HG03060 (cell line): ENCODE measurements around the gene MALT1.
"Not testable (repeated sequence)": the region's sequence is repeated elsewhere in the genome, so short reads cannot be mapped to it uniquely, and the experiment has no call there.

Experiments
- ATAC-seq: cut with Tn5 transposase; IDR thresholded peaks from one replicate; pipeline ENCODE4 v1.9.1; 2021; ENCODE audit warnings: low read depth, moderate number of reproducible peaks; ENCODE audit not compliant: unreplicated experiment

Gene MALT1

GRCh38 chr18:58671111-58671631 is at the start of gene MALT1:
TSS of gene MALT1 (plus strand) at chr18:58671465. CDS start at chr18:58671644, 179 bp downstream.
- ATAC-seq, result peak; percentile 50

GRCh38 chr18:58624011-58624410 is 47.3 kb upstream of the MALT1 start:
- ATAC-seq, result no peak

DNA sequence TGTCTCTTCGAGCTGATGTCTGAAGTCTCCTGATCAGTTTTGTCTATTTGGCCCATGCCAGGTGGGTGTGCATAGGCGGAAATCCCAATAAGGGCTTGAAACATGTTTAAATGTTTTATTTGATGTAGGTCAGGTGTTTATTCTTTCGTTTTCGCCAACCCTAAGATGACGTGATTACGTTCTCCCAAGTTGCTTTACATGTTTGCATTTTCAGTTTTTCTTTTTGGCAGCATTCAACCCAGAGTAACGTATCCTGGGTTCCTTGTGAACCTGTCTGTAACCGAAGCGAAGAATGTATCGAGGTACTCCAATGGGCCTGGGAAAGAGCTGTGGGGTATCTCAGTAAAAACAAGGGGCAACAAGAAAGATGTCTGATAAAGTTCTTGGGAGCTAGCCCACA is 45.4 kb upstream of the MALT1 start:
- ATAC-seq, result no peak

DNA sequence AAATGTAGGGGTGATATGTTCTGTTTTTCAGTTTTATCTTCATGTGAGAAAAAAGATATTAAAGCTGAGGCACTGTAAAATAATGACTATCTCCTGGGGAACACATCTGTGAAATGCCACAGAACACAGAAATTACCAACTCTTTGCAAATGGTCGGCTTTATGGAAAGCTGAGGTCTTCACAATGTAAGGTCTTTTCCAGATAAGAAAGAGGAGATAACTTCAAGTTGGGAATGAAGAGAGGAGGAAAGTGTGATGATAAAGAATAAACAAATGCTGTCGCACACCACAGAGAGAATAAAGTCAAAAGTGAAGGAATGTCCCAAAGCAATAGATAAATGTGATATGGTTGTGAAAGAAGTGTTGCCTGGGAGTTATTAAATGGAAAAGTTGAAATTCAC is 41.2 kb upstream of the MALT1 start:
- ATAC-seq, result no peak

DNA sequence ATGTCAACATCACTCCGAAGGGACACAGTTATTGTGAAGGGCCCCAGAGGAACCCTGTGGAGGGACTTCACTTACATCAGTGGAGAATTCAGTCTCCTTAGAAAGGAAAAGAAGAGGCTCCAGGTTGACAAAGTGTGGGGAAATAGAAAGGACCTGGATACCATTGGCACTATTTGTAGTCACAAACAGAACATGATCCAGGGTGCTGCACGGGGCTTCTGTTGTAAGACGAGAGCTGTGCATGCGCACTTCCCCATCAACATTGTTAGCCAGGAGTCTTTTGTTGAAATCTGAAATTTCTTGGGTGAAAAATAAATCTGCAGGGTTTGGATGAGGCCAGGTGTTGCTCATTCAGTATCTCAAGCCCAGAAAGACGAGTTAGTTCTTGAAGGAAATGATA is 40.0 kb upstream of the MALT1 start:
- ATAC-seq, result no peak

- no peak for ATAC-seq
These were observed 38.7 kb upstream of the MALT1 start for GRCh38 chr18:58632552-58632951.

DNA sequence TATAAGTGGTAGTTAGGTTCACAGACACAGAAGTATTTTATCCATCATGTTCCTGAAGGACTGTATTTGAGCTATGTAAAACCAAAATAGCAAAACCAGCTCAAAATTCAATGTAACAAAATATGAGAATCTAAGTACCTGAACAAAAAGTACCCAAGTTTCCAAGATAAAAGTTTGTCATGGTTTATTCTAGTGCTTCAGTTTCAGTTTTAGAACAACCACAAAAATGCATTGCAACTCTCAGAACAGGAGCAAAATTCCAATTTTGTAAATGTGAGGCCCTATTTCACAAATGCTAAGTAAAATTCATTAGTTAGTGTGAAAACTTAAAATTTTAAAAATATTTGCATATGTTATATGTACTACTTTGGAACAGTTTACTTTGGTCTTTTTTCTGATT is 37.4 kb upstream of the MALT1 start:
- no peak for ATAC-seq

GRCh38 chr18:58635891-58636290 is 35.4 kb upstream of the MALT1 start:
- ATAC-seq, result no peak

- no peak for ATAC-seq
These were observed 34.1 kb upstream of the MALT1 start for GRCh38 chr18:58637197-58637596.

- no peak for ATAC-seq
These were observed 33.3 kb upstream of the MALT1 start for GRCh38 chr18:58637946-58638345.

DNA sequence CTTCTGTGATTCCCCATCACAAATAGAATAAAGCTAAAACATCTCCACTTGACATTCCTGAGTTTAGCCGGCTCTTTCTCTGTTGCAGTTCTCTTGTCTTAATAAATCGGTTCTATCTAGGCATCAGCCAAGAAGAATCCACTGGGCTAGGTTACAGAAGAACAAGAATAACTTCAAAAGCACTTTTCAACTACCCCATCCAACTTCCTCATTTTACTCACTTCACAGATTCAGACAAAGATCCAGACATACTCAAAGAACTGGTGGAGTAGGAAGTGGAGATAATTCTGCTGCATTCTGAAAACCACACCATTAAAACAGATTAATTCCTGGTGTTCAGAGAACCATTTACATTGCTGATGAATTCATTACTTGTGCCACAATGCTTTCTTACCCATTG is 32.8 kb upstream of the MALT1 start:
- ATAC-seq, result no peak

GRCh38 chr18:58639237-58639636 is 32.0 kb upstream of the MALT1 start:
- ATAC-seq, result no peak

GRCh38 chr18:58639751-58640427 is 31.4 kb upstream of the MALT1 start:
- ATAC-seq, result no peak

DNA sequence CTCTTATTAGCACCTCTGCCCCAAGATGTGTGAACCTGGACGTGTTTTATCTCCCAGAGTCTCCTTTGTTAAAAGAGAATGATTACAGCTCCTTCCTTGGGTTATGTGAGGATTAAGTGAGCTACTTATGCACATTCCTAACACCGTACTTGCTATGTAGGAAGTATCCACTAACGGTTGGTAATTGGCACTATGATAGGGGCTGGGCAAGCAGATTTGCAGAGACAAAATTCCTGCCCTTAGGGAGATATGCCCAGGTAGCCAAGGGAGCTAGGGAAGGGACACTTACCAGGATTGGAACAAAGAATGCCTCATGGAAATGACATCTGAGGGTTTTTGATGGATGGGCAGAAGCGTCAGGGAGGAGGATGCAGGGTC is 30.8 kb upstream of the MALT1 start:
- ATAC-seq, result no peak

GRCh38 chr18:58640891-58641610 is 30.2 kb upstream of the MALT1 start:
- no peak for ATAC-seq

DNA sequence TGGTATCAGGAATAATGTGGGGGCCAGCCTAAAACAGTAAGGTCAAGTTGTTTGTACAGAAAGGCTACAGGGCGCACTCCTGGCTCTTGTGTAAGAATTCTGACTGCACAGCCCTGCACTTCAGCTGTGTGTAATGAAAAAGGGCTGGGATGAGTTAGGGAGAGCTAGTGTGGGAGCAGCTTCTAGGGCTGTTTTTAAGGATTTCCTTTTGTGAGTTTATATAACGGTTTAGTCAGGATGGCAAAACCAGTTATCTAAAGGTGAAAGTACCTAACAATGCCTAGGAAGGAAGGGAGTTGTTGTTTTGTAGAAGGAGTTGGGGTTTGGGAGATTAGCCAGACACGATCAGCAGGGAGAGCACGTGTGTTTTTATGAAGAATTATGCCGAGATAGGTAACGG is 27.7 kb upstream of the MALT1 start:
- not testable (repeated sequence) for ATAC-seq

DNA sequence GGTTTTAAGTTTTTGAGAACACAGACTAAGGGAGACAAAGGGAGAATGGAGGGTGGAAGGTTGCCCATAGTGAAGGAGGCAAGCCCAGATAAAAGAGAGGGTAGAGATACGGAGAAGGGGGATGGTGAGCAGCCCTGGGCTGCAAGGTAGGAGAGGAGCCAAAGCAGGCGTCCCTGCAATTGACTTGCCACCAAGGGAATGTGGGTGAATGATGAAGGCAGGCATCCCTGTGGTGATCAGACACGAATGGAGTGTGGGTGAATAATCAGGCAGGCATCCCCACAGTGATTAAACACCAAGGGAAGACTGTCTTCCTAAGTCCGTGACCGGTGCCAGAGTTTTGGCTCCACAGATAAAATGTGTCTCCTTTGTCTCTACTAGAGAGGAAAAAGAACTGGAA is 25.9 kb upstream of the MALT1 start:
- ATAC-seq, result no peak

- ATAC-seq, result no peak
These were observed 24.9 kb upstream of the MALT1 start for GRCh38 chr18:58646334-58646862.

DNA sequence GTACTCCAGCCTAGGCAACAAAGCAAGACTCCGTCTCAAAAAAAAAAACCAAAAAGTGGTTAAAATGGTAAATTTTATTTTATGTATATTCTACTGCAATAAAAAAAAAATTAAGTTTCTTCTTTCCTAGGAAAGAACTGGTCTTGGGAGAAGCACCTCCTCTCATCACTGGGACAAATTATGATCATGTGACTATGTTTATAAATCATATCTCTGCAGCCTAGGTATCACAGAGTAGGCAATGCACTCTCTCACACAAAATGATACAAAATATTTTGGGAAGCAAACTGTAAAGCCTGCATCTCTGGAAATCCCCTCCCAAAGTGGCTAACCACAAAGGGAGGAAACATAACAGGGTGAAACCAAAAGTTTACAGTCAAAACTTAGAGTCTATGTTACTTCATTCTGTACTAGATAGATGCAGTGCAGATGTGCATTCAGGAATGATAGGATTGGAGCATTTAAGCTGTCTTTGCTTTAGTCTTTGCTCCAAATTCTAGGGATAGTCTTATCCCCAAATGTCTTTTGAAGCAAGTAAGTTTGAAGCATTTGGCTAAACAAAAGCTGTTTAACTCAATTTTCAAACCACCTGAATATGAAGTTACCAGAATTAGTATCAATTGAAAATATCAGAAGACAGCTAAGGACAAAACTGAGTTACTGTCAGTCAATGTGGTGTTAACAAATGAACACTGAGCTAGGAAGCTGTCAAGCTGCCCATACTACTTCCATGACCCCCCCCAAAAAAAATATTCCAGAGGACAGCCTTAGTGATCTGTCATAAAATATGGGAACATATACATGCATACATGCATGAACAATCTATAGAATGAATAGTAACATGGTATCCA is 21.1 kb upstream of the MALT1 start:
- peak; percentile 58 for ATAC-seq

DNA sequence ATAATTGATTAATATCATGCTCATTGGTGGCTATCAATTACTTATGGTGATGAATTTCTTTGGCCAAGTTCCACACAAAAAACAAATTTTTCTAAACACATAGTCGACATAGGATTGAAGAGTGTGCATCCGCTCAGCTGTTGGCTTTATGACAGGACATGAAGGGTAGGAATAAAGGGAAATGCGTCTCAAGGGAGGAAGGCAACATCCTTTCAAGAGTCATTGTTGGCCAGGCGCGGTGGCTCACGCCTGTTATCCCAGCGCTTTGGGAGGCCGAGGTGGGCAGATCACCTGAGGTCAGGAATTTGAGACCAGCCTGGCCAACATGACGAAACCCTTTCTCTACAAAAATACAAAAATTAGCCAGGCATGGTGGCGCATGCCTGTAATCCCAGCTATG is 20.4 kb upstream of the MALT1 start:
- ATAC-seq, result not testable (repeated sequence)
